Mucosa of gallbladder (tissue), 1 donor: ENCODE measurements around the gene PRSS27. TPM values are rescaled to one million over a fixed set of nuclear protein-coding genes. Genes with fewer than 3 reads are reported as not detected.

Source experiments
- DNase-seq: peaks from one replicate; pipeline ENCODE4 v3.0.0-alpha.2; 2020; ENCODE audit warnings: low spot score
- total RNA-seq: library from RNA; stranded (reverse); gene quantifications from one replicate; pipeline ENCODE4 v1.2.1, GENCODE V29; 2021
- donor health status: DM: no; HTN: no; CAD: no.

Gene PRSS27
- total RNA-seq, 1 donor from 2014 or later = 0.52 TPM

DNA sequence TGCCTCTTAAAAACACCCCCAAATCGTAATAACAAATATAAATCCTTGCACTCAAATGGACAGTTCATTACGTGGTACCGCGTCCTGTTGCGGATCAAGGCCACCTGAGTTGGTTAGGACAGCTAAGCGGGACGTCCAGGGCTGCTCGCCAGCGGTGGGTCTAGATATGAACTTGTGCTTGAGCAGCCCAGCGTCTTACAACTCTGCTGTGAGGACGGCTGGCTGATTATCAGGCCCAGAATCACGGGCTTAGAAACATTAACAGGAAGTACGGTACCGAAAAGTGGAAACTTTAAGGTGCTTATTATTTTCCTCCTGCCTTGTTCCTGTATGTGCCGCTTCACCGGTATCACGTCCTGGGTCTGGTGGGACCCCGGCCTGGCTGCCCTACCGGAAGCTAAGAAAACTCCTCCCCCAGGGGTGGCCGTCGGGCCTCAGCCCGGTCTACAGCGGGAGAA, 31.6 kb upstream of the PRSS27 start:
- DNase-seq = peak; percentile 17

DNA sequence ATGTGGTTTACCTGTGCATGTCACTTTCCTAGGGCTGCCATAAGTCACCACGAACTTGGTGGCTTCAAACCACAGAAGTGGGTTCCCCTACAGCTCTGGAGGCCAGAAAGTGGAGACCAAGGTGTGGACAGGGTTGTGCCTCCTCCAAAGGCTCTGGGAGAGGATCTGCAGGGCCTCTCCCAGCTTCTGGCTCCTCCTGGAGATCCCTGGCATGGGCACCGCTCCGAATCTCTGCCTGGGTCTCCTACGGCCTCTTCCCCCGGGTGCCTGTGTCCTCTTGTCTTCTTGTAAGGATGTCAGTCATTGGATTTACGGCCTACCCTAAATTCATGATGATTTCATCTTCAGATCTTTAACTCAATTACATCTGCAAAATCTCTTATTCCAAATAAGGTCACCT, 29.9 kb upstream of the PRSS27 start:
- DNase-seq = no peak

DNA sequence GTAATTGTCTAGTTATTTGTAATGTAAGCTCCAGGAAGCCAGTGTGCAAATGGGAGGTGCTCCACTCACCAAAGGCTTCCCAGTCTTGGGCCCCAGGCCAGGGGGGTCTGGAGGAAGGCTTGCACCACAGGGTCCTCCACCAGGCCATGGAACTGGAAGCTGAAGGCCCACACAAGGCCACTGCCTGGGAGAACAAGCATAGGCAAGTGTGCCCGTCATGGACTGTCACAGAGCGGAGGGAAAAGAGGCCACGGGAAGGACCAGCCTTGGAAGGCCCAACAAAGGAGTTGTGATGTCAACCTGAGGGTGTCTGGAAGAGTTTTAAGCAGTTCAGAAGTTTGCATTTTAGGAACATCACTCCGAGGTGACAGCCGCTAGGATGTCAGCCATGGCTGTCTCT, 29.5 kb upstream of the PRSS27 start:
- DNase-seq = no peak

DNA sequence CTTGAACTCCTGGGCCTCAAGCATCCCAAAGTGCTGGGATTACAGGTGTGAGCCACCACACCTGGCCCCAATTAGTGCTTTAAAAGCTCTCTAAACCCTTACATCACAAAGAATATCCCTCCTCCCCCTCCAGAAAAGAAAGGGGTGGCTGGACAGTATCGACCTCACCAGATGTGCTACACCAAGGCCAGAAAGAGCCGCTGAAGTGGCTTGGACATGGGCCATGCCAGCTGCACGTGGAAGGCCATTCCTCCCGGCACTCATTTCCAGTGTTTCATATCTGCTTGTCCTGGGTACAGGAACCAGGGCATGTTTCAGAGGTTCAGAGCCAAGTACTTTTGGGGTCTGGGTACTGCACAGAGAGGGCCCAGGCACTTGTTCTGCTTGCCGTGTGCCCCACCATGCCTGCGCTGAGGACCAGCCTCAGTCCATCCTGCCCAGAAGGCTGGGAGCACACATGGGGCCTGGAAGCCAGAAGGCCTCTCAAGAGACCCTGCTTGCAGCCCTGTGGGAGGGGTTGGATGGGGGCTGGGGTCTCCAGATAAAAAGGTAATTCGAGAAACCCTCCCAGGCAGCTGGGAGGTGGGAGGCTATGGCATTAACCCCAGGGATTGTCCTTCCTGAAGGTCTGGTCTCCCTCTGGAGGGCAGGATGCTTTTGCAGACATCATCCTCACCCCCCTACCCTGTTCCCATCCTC, 28.9 kb upstream of the PRSS27 start:
- DNase-seq = no peak

DNA sequence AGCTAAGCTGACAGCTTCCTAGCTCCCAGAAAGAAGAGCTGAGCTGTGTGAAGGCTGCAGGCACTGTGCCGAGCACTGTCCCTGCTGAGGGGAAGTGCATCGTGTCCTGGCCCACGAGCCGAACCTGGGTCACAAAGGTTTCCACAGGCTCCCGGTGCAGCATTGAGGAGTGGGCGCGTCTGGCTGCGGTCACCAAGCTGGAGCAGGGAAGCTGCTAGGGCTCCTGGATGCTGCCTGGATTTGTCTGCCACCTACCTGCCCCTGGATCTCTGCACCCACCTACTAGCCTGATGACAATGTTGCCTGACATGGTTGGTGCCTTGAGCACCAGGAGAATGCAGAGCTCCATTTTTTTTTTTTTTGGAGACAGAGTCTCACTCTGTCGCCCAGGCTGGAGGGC, 25.9 kb upstream of the PRSS27 start:
- DNase-seq = no peak

DNA sequence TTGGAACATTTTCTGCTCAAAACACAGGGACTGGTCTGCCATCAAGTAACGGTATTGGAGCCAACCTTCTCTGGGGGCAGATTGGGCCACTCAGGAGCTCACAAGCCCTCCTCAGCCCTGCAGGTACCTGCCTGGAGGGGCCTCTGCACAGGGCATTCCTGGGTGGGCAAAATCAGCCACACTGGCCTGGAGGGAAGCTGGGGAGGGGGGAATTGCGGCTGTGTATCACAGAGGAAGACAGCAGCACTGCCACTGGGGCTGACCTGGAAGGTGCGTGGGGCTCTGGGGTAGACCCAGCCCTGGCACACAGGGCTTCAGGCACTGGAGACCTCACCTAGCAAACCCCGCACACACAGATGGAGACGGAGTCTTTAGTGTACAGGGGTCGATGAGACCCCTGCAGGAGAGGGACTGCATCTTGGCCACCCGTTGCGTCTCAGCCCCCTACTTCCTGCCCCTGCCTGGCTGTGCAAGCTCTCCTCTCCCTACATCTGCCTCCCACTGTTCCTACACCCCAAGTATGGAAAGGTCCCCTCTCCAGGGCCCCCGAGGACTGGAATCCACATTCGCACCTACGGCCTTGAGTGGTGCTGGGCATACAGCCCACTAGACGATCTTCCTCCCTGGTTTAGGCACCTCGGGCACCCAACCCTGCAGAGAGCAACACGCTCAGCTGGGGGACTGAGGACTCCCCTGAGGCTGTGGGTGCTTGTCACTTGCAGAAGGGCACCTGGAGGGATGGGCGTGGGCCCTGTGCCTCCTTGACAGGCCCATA, 25.3 kb upstream of the PRSS27 start:
- DNase-seq = no peak

DNA sequence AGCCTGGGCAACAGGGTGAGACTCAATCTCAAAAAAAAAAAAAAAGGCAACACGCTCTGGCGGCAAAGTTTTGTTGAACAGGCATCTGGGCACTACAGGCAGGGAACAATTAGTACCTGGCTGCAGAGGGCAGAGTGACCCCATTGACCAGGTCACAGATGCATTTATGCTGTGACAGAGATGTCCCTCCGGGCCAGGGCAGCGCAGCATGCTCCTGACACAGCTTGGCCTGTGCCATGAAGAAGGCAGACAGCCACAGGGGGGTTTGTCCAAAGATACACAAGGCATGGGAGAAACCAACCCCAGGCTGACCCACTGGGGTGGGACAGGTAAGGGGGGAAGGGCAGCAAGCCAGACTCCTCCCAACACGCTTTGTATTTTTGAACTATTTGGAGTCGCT, 24.7 kb upstream of the PRSS27 start:
- DNase-seq = no peak

DNA sequence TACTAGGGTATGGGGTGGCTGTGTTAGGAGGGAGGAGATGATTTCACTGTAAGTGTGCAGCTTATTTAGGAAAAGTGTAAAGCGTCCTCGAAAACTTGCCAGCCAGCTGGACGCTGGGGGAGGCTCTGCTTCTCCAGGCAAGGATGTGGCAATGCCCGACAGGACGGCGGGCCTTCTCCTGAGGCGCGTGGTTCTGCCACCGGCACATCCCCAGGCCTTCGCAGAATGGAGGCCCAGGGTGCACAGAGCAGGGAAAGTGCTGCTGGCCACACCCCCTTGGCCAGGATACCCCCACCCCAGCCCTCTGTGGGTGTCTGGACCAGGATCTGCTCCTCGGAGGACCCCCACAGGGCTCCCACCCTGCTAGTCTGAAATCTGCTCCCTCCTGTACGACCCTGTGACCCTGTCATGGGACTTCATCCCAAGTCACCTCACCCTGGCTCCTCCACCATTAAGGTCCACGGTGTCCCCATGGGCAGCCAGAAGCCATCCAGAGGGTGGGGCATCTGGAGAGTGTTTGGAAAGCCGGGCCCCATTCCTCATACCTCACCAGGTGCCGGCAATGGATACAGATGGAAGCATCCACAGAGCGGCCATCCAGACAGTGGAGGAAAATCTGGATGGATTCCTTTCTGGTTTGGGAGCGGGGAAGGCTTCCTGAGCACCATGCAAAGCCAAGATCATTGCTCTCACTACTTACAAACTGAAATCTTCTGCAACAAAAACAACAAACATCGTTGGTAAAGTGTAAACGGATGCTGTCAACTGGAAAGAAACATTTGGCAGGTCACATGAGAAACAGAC, 23.2 kb upstream of the PRSS27 start:
- no peak for DNase-seq

DNA sequence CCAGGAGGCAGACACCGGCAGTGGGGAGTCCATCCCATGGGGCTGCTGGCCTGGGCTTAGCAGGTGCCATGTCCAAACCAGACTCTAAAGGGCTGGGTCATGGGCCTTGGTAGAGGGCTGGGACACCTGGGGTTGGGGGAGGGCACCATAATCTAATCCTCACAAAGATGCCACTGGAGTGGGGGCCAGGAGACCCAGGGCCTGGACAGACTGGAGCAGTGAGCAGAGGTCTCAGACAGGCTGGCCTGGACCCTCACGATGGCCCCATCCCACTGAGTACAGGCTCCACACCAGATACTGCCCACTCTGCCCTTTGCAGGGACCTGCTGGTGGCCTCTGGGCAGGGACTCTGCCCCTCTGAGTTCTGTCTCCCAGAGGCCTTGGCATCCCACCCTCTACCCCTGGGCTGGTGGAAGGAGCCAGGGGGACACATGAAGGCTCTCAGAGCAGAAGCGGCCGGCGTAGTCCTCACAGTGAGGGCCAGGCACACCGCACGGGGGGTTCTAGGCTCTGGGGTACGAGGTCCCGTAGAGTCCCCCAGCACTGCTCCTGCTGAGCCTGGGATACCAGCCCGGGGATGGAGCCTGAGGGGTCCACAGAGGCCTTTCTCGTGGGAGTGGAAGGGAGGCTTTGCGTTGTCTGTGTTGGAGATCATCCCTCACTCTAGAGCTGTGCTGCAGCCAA, 22.4 kb upstream of the PRSS27 start:
- no peak for DNase-seq

DNA sequence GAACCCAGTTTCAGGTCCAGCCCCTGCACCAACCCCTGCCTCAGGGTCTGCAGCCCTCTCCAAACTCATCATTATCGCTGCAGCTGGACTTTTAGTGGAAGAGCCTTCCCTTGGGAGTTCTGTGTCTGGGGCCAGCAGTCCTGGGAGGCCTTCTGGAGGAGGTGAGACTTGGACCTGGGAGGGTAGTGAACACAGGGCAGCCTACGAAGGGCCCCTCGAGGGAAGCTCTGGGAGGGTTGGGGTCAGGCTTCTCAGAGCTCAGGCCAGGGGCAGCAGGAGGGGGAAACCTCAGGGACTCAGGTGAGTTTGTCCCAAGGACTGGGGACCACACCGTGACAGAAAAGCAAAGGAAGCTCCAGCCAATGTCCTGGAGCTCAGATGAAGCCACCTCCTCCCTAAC, 21.1 kb upstream of the PRSS27 start:
- no peak for DNase-seq

DNA sequence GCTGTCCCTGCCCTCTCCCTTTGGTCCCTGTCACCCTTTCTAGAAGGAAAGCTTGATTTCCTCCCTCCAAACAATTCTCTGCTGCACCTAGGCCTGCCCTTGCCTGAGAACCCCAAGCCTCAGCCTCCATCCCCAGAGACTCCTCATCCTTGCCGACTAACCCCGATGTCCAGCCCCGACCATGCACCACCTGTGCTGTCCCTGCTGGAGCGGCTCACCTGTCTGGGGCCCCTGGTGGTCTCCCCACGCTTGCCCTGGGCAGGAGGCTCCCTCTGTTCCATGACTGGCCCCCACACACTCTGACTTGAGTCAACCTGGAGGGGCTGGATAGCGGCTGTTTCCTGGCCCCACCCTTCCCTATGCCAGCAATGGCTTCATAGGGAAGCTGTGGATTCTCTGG, 20.5 kb upstream of the PRSS27 start:
- no peak for DNase-seq

DNA sequence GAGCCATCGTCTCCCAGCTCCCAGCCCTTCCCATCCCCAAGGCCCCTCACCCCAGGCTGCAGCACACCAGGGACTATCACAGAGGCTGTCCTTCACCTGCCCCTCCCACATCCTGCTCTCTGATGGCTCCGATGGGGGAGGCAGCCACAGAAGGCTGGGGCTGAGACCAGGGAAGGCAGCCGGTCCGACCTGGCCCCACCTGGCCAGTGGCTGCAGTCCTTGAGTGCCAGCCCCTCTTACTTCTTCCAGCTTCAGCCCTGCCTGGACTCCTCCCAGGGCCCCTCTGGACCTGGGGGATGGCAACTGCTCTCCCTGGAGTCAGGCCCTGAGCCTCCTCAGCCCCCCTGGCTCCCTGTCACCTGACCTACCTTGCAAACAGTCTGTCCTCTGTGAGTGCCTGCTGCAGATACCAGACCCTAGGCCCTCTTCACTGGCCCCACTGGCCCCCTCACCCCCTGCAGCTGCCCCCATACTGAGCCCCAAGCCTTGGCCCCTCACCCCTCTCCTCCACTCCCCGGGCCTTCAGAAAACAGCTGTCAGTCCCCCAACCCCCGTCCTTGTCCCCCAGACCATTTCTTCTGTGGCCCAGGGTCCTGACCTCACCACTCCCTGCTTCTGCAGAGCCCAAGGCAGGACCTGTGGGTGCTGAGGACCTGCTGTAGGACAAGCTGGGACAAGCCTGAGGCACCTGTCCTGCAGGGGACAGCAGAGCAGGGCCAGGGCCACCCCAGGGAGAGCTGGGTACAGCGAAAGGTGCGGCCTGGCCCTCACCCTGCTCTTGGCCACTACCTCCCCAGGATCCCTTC, 19.8 kb upstream of the PRSS27 start:
- no peak for DNase-seq

DNA sequence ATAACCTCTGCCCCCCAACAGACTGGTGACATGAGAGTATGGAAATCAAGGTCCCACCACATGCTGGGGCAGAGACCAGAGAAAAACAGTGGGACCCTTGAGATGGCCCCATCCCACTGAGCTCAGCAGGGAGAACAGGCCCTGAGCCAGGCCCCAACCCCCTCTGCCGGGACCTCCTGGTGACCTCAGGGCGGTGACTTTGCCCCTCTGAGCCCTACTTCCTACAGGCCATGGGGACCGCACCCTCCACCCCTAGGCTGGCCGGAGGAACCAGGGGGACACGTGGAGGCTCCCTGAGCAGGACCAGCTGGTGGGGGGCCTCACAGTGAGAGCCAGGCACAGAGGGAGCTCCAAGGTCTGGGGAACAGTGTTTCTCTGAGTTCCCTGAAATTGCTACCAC, 18.6 kb upstream of the PRSS27 start:
- no peak for DNase-seq

DNA sequence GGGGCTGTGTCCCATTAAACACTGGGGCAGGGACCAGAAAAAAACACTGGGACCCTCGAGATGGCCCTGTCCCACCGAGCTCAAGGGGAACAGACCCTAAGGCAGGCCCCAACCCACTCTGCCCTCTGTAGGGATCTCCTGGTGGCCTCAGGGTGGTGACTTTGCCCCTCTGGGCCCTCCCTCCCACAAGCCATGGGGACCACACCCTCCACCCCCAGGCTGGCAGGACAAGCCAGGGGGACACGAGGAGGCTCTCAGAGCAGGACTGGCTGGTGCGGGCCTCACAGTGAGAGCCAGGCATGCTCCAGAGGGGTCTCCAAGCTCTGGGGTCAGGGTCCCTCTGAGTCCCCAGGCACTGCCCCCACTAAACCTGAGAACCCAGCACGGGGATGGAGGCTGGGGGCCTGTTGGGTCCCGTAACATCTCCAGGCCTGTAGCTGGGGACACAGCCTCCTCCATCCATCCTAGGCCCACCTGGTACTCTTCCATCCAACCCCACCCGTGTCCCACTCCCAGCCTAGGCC, 17.9 kb upstream of the PRSS27 start:
- DNase-seq = no peak

DNA sequence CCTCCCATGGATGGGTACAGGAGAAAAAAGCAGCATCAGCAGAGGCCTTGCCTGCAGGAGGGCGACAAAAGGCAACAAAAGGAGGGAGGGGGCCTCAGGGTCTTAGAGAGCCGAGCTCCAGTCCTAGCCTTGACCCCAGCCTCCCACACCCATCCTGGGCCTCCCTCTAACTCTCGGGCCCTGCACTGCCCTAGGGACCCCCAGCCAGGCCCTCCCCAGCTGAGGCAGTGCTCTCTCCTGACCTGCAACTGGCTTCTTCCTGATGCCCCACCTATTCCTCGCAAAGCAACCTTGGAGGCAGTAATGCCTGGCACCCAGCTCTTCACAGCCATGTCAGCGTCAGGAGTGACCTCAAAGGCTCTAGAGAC, 17.2 kb upstream of the PRSS27 start:
- no peak for DNase-seq

DNA sequence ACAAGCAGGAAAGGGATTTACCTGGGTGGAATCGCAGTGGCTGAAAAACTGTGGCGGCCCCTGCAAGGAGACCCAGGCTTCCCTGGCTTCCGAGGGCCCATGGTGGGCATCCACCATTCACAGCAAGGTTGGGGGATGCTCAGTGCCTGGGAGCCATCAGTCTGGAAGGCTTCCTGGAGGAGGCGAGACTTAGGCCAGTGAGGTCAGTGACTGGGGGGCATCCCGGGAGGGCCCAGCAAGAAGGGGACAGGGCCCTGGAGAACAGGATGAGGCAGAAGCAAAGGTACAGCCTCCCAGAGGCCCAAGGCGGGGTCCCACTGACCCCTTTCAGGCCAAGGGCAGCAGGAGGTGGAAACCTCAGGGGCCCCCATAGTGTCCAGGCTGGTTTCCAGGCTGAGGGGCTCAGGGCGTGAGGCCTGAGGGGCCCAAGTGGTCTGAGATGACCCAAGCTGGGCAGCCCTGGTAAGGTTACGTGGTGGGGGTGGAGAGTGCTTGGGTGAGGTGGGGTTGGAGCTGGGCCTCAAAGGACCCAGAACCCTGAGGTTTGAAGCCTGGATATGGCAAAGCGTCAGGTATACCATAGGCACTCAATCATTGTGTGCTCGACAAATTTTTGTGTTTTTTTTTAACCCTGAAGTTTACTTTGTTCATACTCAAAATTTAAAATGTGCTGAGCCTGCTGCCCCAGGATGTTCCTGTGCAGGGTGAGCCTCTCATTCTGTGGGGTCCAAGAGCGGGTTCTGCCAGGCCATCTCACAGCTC, 16.6 kb upstream of the PRSS27 start:
- DNase-seq = no peak

DNA sequence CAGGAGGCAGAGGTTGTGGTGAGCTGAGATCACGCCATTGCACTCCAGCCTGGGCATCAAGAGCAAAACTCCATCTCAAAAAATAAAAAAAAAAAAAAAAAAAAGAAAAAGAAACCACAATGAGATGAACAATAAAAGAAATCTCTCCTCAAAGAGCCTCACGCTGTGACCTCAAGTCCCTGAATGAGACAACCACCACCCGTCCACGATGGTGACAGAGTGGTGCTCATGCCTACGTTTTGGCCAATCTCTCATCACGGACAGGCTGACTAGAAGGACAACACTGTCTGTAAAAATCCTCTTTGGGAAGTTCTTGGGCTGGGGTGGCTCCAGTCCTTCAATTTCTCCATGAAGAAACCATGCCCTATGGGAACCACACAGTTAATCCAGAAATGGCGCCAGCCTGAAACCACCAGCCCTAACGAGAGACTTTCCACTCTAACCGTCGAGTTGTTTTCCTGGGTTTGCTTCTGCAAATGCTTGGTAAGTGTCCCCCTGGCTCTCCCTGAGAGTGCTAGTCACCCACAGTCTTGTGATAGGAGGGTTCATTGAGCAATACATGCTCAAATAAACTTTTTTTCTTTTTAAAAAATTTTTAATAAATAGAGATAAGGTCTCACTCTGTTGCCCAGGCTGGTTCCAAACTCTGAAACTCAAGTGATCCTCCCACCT, 15.0 kb upstream of the PRSS27 start:
- no peak for DNase-seq

DNA sequence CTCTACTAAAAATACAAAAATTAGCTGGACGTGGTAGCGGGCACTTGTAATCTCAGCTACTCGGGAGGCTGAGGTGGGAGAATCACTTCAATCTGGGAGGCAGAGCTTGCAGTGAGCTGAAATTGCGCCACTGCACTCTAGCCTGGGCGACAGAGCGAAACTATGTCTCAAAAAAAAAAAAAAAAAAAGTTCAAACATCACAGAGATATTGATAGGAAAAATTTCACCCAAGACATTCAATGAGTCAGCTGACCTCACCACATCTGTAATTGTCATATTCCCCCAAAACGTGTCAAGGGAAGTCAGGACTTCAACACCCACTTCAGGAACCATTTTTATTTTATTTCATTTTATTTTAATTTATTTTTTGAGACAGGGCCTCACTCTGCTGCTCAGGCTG, 8.0 kb upstream of the PRSS27 start:
- no peak for DNase-seq

DNA sequence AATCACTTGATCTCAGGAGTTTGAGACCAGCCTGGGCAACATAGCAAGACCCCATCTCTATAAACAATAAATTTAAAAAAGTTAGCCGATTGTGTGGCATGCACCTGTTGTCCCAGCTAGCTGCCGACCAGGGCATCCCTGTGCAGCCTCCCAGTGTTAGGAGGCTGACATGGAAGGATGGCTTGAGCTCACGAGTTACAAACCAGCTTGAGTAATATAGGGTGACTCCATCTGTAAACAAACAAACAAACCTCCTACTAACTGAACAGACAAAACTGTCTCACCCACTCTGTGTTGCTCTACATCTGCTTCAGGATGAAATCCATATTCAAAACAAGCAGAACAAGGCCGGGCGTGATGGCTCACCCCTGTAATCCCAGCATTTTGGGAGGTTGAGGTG, 6.9 kb upstream of the PRSS27 start:
- no peak for DNase-seq
